ENCODE results near the gene CARMIL1. TPM values are rescaled to one million over a fixed set of nuclear protein-coding genes. Genes with fewer than 3 reads are reported as not detected.

Gene CARMIL1
- total RNA-seq, 1 donor from 2014 or later, result 14.5 TPM

GRCh38 chr6:25641377-25641776, 362.2 kb downstream of the CARMIL1 start:
- TF ChIP-seq CTCF (IDR thresholded peaks at IDR 0.05), result no peak
- no peaks in the 10 kb centered on the region for H3K9me3 Mint-ChIP-seq (ENCODE audit: low read depth)
- H3K4me1 Mint-ChIP-seq (ENCODE audit: low read depth), result no peaks in the 10 kb centered on the region
- no peak for DNase-seq (ENCODE audit: low spot score)
- H3K27ac Mint-ChIP-seq (ENCODE audit: unreplicated experiment), result no peak overlapping the region
- no peaks in the 10 kb centered on the region for H3K36me3 Mint-ChIP-seq (ENCODE audit: low read depth)
- H3K4me3 Mint-ChIP-seq (ENCODE audit: unreplicated experiment), result no peak overlapping the region
- H3K27me3 Mint-ChIP-seq (ENCODE audit: low read depth), result peaks cover 58% of the 10 kb centered on the region

- no peaks in the 10 kb centered on the region for H3K9me3 Mint-ChIP-seq (ENCODE audit: low read depth)
- H3K4me3 Mint-ChIP-seq (ENCODE audit: unreplicated experiment), result no peak overlapping the region
- H3K36me3 Mint-ChIP-seq (ENCODE audit: low read depth), result no peaks in the 10 kb centered on the region
- H3K27me3 Mint-ChIP-seq (ENCODE audit: low read depth), result peaks cover 59% of the 10 kb centered on the region
- TF ChIP-seq CTCF (IDR thresholded peaks at IDR 0.05), result no peak
- no peaks in the 10 kb centered on the region for H3K4me1 Mint-ChIP-seq (ENCODE audit: low read depth)
- no peak for DNase-seq (ENCODE audit: low spot score)
- H3K27ac Mint-ChIP-seq (ENCODE audit: unreplicated experiment), result no peak overlapping the region
These were observed 362.9 kb downstream of the CARMIL1 start for GRCh38 chr6:25641940-25642666.

GRCh38 chr6:25642667-25643328, 363.6 kb downstream of the CARMIL1 start:
- TF ChIP-seq CTCF (IDR thresholded peaks at IDR 0.05), result no peak
- H3K27me3 Mint-ChIP-seq (ENCODE audit: low read depth), result peaks cover 61% of the 10 kb centered on the region
- no peaks in the 10 kb centered on the region for H3K4me1 Mint-ChIP-seq (ENCODE audit: low read depth)
- no peak for DNase-seq (ENCODE audit: low spot score)
- H3K27ac Mint-ChIP-seq (ENCODE audit: unreplicated experiment), result no peak overlapping the region
- H3K9me3 Mint-ChIP-seq (ENCODE audit: low read depth), result no peaks in the 10 kb centered on the region
- no peak overlapping the region for H3K4me3 Mint-ChIP-seq (ENCODE audit: unreplicated experiment)
- no peaks in the 10 kb centered on the region for H3K36me3 Mint-ChIP-seq (ENCODE audit: low read depth)

- H3K4me1 Mint-ChIP-seq (ENCODE audit: low read depth), result no peaks in the 10 kb centered on the region
- peaks cover 68% of the 10 kb centered on the region for H3K27me3 Mint-ChIP-seq (ENCODE audit: low read depth)
- no peak for TF ChIP-seq CTCF (IDR thresholded peaks at IDR 0.05)
- H3K4me3 Mint-ChIP-seq (ENCODE audit: unreplicated experiment), result no peak overlapping the region
- no peak overlapping the region for H3K27ac Mint-ChIP-seq (ENCODE audit: unreplicated experiment)
- H3K9me3 Mint-ChIP-seq (ENCODE audit: low read depth), result no peaks in the 10 kb centered on the region
- no peak for DNase-seq (ENCODE audit: low spot score)
- H3K36me3 Mint-ChIP-seq (ENCODE audit: low read depth), result no peaks in the 10 kb centered on the region
These were observed 366.7 kb downstream of the CARMIL1 start for GRCh38 chr6:25645916-25646315.

- Mint-ChIP-seq H3K27ac (ENCODE audit: unreplicated experiment) (no peak overlapping the region), H3K4me3 (ENCODE audit: unreplicated experiment) (no peak overlapping the region), H3K4me1 (ENCODE audit: low read depth) (peaks cover 7% of the 10 kb centered on the region), H3K27me3 (ENCODE audit: low read depth) (peaks cover 57% of the 10 kb centered on the region), H3K9me3 (ENCODE audit: low read depth) (no peaks in the 10 kb centered on the region), H3K36me3 (ENCODE audit: low read depth) (no peaks in the 10 kb centered on the region)
- TF ChIP-seq CTCF (IDR thresholded peaks at IDR 0.05), result no peak
- no peak for DNase-seq (ENCODE audit: low spot score)
These were observed 370.4 kb downstream of the CARMIL1 start for GRCh38 chr6:25649611-25650010.

Data from chondrocyte (in vitro differentiated cells).